Measurements from ENCODE around the gene ZDHHC24.

ZDHHC24 gene

GRCh38 chr11:66564984-66565383 is 19.1 kb upstream of the ZDHHC24 start:
- DNase-seq, result no peak

- DNase-seq, result no peak
Measured at GRCh38 chr11:66564538-66564937, 18.7 kb upstream of the ZDHHC24 start.

GRCh38 chr11:66563832-66564231 is 18.0 kb upstream of the ZDHHC24 start:
- DNase-seq, result no peak

GRCh38 chr11:66562907-66563583 is 17.2 kb upstream of the ZDHHC24 start:
- DNase-seq, result no peak

- DNase-seq, result no peak
Measured at GRCh38 chr11:66562275-66562674, 16.4 kb upstream of the ZDHHC24 start.

GRCh38 chr11:66561975-66562248 is 16.1 kb upstream of the ZDHHC24 start:
- DNase-seq, result no peak

- no peak for DNase-seq
Measured at GRCh38 chr11:66561178-66561974, 15.5 kb upstream of the ZDHHC24 start.

- DNase-seq, result no peak
Measured at GRCh38 chr11:66559866-66560676, 14.2 kb upstream of the ZDHHC24 start.

GRCh38 chr11:66559142-66559865 is 13.5 kb upstream of the ZDHHC24 start:
- peak in 2 of 4 experiments; percentile 23 to 29 for DNase-seq

GRCh38 chr11:66557733-66558326 is 12.0 kb upstream of the ZDHHC24 start:
- no peak for DNase-seq

GRCh38 chr11:66556086-66556485 is 10.2 kb upstream of the ZDHHC24 start:
- DNase-seq, result no peak

GRCh38 chr11:66555416-66555815 is 9.6 kb upstream of the ZDHHC24 start:
- DNase-seq, result no peak

- DNase-seq, result no peak
Measured at GRCh38 chr11:66554602-66555001, 8.8 kb upstream of the ZDHHC24 start.

GRCh38 chr11:66550887-66551286 is 5.0 kb upstream of the ZDHHC24 start:
- DNase-seq, result no peak

- DNase-seq, result no peak
Measured at GRCh38 chr11:66549696-66550095, 3.8 kb upstream of the ZDHHC24 start.

- no peak for DNase-seq
Measured at GRCh38 chr11:66548774-66549630, 3.2 kb upstream of the ZDHHC24 start.

- DNase-seq, result no peak
Measured at GRCh38 chr11:66548041-66548440, 2.2 kb upstream of the ZDHHC24 start.

- no peak for DNase-seq
Measured at GRCh38 chr11:66547662-66548009, 1.8 kb upstream of the ZDHHC24 start.

- no peak for DNase-seq
Measured at GRCh38 chr11:66546966-66547661, 1.3 kb upstream of the ZDHHC24 start.

GRCh38 chr11:66546368-66546965 is 619 bp upstream of the ZDHHC24 start, which contains the start of gene ACTN3:
Gene ACTN3, plus strand, starts transcription at chr11:66546903. Its CDS starts 35 bp downstream, at chr11:66546938.
- DNase-seq, result no peak

All from suppressor macrophage (primary cell).